GM18519 (cell line): Measurements from ENCODE around the gene ANO9.

Source experiments
- ATAC-seq: cut with Tn5 transposase; IDR thresholded peaks from one replicate; pipeline ENCODE4 v1.9.1; 2021; ENCODE audit warnings: mild to moderate bottlenecking, moderate library complexity; ENCODE audit not compliant: unreplicated experiment, low FRiP score

Gene ANO9

DNA sequence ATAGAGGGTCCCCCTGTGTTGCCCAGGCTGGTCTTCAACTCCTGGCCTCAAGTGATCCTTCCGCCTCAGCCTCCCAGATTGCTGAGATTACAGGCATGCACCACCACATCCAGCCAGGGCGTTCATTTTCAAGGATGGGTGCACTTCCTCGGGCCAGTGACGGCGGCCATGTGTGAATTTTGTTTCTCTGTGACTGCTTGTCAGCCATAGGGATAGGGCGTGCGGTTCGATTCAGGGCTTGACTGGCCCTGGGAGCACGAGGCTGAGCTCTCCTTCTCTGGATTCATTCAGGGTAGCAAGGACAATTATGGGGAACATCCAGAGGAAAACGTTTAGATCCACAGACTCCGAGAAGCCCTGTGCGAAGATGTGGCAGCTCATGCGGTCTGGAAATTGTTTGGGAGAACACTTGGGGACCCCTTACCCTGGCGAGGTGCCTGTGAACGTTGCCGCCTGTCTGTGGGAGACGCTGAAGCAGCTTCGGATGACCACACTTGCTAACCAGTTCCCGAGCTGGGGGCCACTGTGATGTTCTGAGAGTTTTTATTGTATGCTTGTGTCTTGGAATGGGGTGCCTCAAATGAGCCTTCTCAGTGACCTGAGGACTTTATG lies 11.2 kb upstream of the ANO9 start:
- no peak for ATAC-seq

DNA sequence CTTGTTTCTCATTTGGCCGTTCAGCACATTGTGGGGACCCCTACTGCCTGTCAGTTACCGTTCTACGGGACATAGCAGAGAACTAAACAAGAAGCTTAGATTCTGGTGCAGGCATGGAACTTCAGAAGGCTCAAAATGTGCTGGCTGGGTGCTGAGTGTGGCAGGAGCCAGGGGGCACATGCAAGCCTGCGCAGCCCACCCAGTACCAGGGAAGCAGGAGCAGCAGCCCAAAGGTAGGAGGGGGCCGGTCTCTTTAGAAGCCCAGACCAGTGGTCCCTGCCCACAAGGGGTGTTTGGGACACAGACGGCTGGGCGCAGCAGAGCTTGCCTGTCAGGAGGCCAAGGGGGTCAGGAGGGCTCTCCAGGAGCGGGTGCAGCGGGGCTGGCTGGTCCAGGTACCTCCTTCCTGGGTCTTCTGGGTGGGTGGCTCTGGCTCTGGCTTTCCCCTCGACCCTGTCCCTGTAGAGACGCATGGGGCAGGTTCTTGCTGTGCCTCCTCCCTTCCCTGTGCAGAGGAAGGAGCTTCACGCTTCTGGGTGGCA lies 10.5 kb upstream of the ANO9 start:
- ATAC-seq, result no peak

GRCh38 chr11:451738-452137 lies 9.9 kb upstream of the ANO9 start:
- ATAC-seq, result no peak

GRCh38 chr11:450809-451451 lies 9.1 kb upstream of the ANO9 start:
- no peak for ATAC-seq

- peak; percentile 42 for ATAC-seq
Observed at GRCh38 chr11:449889-450808, 8.3 kb upstream of the ANO9 start, which contains the start of gene PTDSS2. TSS of gene PTDSS2 (plus strand) at chr11:450279. CDS start at chr11:450456, 177 bp downstream.

DNA sequence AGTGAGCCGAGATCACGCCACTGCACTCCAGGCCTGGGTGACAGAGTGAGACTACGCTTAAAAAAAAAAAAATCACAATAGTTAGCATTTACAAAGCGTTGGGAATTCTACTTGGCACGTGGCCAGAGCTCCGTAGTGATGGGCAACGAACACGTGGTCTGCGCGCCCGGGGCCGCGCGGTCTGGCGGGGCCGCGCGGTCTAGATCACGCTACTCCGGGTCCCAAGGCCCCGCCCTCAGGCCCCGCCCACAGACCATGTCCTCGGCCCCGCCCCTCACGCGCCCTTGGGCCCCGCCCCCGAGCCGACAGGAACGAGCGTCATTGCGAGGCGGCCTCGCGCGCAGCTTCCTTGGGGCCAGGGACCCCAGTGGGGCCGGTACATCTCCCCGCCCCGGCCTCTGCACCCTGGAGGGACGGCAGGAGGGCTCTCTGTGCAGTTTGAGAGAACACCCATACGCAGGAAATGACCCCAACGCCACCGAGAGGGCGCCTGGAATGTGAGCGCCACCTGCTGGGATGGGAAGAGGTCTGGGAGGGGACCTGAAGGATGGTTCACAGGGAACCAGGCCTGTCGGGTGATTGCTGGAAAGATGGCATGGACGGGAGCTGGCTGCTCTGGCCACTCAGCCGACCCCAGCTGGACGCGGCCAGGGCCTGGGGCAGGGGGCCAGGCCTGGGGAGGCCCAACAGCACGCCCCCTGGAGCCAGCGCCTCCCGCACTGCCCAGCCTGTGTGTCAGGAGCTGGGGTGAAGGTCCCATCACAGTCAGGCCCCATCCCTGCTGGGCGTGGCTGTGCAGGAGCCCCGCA lies 6.3 kb upstream of the ANO9 start:
- ATAC-seq, result peak; percentile 41

- no peak for ATAC-seq
Observed at GRCh38 chr11:446891-447290, 5.1 kb upstream of the ANO9 start.

DNA sequence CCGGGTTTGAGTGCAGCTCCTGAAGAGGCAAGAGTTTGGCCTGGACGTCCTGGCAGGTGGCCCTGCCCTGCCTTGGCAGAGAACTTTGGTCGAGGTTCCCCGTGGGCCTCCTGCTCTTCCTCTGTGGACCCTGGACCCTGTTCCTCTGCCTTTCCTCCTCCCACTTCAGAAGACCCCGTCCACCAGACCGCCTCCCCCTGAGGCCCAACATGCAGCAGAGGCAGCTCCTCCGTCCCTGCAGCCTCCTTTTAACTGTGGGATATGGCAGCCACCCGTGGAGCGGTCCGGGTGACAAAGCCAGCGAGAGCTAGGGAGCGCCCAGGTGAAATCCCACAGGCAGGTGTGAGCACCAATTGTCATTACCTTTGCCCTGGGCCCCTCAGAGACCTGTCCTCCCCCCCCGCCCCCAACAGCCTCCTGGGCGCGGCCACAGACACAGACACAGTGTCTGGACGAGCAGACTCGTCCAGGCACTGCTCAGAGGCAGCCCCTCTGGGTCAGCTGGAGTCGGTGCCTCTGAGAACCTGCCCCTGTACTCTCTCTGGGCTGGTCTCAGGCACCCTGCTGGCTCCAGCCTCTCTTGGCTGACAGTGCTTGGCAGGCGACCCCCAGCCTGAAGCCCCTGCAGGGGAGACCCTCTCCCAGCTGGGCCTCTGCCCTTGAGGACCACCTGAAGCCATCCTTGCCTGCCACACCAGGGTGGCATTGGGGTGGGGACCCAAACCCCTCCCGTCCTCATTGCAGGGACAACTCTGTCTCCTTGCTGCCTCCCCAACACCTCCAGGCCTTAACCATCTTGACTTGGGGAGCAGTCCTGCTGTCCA lies 4.2 kb upstream of the ANO9 start:
- ATAC-seq, result no peak

GRCh38 chr11:444396-445144 lies 2.8 kb upstream of the ANO9 start:
- ATAC-seq, result no peak

GRCh38 chr11:443542-444199 lies 1.9 kb upstream of the ANO9 start:
- ATAC-seq, result no peak

DNA sequence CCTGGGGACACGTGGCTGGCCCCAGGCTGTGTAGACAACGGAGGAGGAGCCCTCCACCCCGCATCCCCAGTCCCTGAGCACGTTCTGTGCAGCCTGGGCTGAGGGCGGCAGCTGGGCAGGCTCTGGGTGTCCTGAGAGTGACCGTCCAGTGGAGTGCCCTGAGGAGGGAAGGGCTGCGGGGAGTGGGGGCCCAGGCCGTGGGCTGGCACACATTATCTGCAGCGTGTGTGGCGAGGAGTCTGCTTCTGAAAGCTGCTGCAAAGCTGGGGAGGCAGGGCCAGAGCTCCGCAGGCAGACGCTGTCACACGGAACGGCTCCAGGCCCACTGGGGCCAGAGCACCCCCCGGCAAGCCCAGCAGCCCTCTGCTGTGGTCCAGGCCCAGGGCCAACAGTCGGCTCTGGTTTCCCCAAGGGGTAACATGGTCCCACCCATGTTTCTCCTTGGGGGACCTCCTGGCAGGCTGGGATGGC lies 835 bp upstream of the ANO9 start:
- no peak for ATAC-seq

- no peak for ATAC-seq
Observed at GRCh38 chr11:441043-441417, 781 bp downstream of the ANO9 start.

DNA sequence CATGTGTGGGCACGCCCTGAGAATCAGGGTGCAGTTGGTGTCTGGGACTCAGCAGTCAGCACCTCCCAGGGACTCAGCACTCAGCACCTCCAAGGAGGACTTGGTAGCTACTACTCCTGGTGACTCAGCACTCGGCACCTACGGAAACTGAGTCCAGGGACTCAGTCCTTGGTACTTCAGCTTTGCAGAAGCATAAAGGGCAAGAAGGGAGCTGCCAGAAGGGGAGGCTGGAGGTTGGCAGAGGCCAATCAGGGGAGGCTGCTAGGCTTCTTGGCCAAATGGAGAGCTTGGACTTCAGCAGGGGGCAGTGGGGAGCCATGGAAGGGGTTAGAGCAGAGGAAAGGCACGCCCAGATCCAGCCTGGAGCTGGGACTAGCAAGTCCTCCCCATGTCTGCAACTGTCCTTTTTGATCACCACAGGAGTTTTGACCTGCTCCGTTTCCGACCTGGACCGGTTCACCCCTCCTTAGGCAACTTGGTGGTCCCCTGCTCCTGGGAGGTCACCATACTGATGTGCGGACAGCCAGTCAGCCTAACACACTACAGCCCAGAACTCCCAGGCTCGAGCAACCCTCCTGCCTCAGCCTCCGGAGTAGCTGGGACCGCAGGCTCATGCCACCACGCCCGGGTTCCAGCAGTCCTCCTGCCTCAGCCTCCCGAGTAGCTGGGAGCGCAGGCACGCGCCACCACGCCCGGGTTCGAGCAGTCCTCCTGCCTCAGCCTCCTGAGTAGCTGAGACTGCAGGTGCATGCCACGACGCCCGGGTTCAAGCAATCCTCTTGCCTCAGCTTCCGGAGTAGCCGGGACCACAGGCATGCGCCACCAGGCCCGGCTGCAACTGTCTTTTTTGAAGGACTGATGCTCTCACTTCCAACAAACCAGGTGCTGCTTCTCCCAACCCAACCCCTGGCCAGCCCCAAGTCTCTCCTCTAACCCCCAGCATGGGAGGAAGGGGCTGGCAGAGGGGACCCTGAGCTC lies 1.5 kb downstream of the ANO9 start:
- ATAC-seq, result no peak

DNA sequence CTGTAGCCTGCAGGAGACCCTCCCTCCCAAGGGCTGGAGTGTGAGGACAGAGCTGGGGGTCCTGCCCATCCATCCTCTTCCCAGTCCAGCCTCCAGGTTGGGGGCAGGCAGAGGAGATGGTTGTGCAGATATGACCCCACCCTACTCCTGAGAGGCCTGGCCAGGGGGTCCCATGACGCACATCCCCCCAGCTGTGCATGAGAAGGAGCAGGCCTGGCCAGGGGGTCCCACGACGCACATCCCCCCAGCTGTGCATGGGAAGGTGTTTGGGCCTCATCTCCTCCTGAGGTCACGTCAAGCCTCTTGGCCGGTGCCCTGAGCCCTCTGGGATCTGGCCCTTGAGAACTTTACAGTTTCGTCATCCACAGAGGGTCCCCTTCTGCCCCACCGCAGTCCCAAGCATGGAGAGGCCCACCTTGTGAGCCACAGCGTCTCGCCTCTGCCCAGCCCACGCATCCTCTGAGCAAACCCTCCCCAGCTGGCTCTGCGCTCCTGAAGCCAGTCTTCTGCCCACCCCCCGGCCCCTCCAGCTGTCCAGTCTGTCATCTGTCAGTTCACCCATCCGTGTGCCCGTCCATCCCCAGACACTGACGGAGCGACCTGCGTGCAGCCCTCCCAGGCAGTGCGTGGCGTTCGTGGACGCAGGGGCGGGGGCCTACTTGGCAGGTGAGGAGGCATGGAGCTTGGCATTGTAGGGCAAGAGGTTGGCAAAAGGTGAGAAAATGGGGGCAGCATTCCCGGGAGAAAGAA lies 2.3 kb downstream of the ANO9 start:
- ATAC-seq, result no peak

DNA sequence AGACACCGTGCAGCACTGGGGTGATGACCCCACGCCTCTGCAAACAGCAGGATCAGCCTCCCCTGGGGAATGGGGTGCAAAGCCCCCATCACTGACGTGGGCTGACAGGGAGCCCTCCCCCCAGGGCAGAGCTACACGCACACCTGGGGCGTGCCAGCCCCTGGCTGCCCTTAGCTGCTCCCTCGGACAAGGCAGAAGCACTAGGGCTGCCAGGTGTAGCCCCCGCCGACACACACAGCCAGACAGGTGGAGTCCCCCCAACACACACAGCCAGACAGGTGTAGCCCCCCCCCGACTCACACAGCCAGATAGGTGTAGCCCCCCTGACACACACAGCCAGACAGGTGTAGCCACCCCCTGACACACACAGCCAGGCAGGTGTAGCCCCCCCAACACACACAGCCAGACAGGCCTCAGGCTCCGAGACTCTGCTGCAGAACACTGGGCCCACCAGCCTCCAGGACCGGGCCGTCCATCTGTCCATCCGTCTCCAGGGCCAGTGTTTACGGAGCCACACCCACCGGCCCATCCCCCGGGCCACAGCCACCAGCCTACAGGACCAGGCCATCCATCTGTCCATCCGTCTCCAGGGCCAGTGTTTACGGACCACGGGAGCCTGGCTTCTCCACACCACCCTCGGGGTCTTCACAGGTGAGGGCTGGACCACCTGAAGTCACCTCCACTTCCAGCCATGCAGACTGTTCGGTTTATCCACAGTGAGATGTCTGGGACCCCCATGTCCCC lies 3.5 kb downstream of the ANO9 start:
- ATAC-seq, result no peak
